CD4-positive, alpha-beta T cell treated with Interleukin-6 for 4 hours (primary cell): Measurements from ENCODE around the gene C2CD2.

Experiments
- DNase-seq: peaks from one replicate; pipeline ENCODE4 v3.0.0-alpha.2; 2020; ENCODE audit warnings: mixed read lengths

Gene C2CD2

GRCh38 chr21:41861255-41861654, 92.6 kb downstream of the C2CD2 start:
- no peak for DNase-seq

- no peak for DNase-seq
These were observed 94.4 kb downstream of the C2CD2 start for GRCh38 chr21:41859297-41859980.

GRCh38 chr21:41858466-41859296, 95.1 kb downstream of the C2CD2 start:
- no peak for DNase-seq

- DNase-seq: no peak
These were observed 96.0 kb downstream of the C2CD2 start for GRCh38 chr21:41857771-41858300.

GRCh38 chr21:41856572-41856971, 97.2 kb downstream of the C2CD2 start:
- no peak for DNase-seq

GRCh38 chr21:41854426-41854995, 99.3 kb downstream of the C2CD2 start:
- no peak for DNase-seq

GRCh38 chr21:41852929-41853320, 100.9 kb downstream of the C2CD2 start:
- no peak for DNase-seq

GRCh38 chr21:41852151-41852928, 101.5 kb downstream of the C2CD2 start:
- DNase-seq: no peak

- no peak for DNase-seq
These were observed 102.6 kb downstream of the C2CD2 start for GRCh38 chr21:41851090-41851790.

- DNase-seq: no peak
These were observed 103.7 kb downstream of the C2CD2 start for GRCh38 chr21:41850085-41850484.

- DNase-seq: no peak
These were observed 104.7 kb downstream of the C2CD2 start for GRCh38 chr21:41848958-41849580.

- no peak for DNase-seq
These were observed 105.3 kb downstream of the C2CD2 start for GRCh38 chr21:41848533-41848932.

GRCh38 chr21:41847066-41847804, 106.6 kb downstream of the C2CD2 start:
- DNase-seq: no peak

GRCh38 chr21:41846536-41846935, 107.3 kb downstream of the C2CD2 start:
- no peak for DNase-seq

GRCh38 chr21:41846033-41846317, 107.8 kb downstream of the C2CD2 start:
- DNase-seq: no peak

- no peak for DNase-seq
These were observed 108.3 kb downstream of the C2CD2 start for GRCh38 chr21:41845310-41846032.

GRCh38 chr21:41843584-41843983, 110.2 kb downstream of the C2CD2 start:
- DNase-seq: no peak

GRCh38 chr21:41840880-41841279, 112.9 kb downstream of the C2CD2 start:
- DNase-seq: no peak

- DNase-seq: no peak
These were observed 114.3 kb downstream of the C2CD2 start for GRCh38 chr21:41839387-41840000.

GRCh38 chr21:41837756-41838297, 116.0 kb downstream of the C2CD2 start:
- DNase-seq: no peak
